GM23338 (cell line): Measurements from ENCODE around the gene TMEM106A. TPM values are rescaled to one million over a fixed set of nuclear protein-coding genes. Genes with fewer than 3 reads are reported as not detected.
"Not testable (repeated sequence)": the region's sequence is repeated elsewhere in the genome, so short reads cannot be mapped to it uniquely, and the experiment has no call there.

Experiments used
- ATAC-seq: fragments of 200-7000 bp; cut with Tn5 transposase; 3 replicates; pipeline ENCODE4 v1.9.1; 2020
- DNase-seq: peaks from one replicate; pipeline ENCODE4 v3.0.0-alpha.2; 2015; ENCODE audit warnings: low spot score
- H2AFZ ChIP-seq: fragments of 200-600 bp; sonication (generic); 2 replicates; pipeline ENCODE4 v1.8.0; 2016; ENCODE audit warnings: antibody characterized with exemption, mild to moderate bottlenecking, moderate library complexity
- H3F3A ChIP-seq: fragments of 200-600 bp; sonication (generic); replicated peaks from 2 replicates; pipeline ENCODE4 v1.8.0; 2017; ENCODE audit warnings: antibody characterized with exemption, mixed run types, low read depth
- H3K27ac ChIP-seq: fragments of 200-600 bp; sonication (generic); 2 replicates; pipeline ENCODE4 v1.6.1; 2016; ENCODE audit warnings: low read depth
- H3K27me3 ChIP-seq: fragments of 200-600 bp; sonication (generic); 2 replicates; pipeline ENCODE4 v1.8.0; 2016; ENCODE audit warnings: mild to moderate bottlenecking, mixed run types, moderate library complexity; ENCODE audit not compliant: insufficient read depth
- H3K36me3 ChIP-seq: fragments of 200-600 bp; sonication (generic); 2 replicates; pipeline ENCODE4 v1.8.0; 2016; ENCODE audit warnings: mild to moderate bottlenecking; ENCODE audit not compliant: insufficient read depth
- H3K4me1 ChIP-seq: fragments of 200-600 bp; sonication (generic); 2 replicates; pipeline ENCODE4 v1.8.0; 2016; ENCODE audit warnings: mild to moderate bottlenecking, moderate library complexity; ENCODE audit not compliant: insufficient read depth
- H3K4me2 ChIP-seq: fragments of 200-600 bp; sonication (generic); 2 replicates; pipeline ENCODE4 v1.7.1; 2017; ENCODE audit warnings: mixed run types
- H3K4me3 ChIP-seq: fragments of 200-600 bp; sonication (generic); 2 replicates; pipeline ENCODE4 v1.6.1; 2016; ENCODE audit warnings: mixed run types
- H3K79me2 ChIP-seq: fragments of 200-600 bp; sonication (generic); replicated peaks from 2 replicates; pipeline ENCODE4 v1.8.0; 2017; ENCODE audit warnings: mild to moderate bottlenecking; ENCODE audit not compliant: insufficient read depth
- H3K9me2 ChIP-seq: fragments of 200-600 bp; sonication (generic); 2 replicates; pipeline ENCODE4 v1.8.0; 2017; ENCODE audit not compliant: insufficient read depth
- H4K20me1 ChIP-seq: fragments of 200-600 bp; sonication (generic); replicated peaks from 2 replicates; pipeline ENCODE4 v1.8.0; 2017; ENCODE audit warnings: mild to moderate bottlenecking; ENCODE audit not compliant: insufficient read depth
- H3K27ac Mint-ChIP-seq: 2 replicates; pipeline ENCODE4 v1.8.0; 2020; ENCODE audit warnings: inconsistent platforms, mild to moderate bottlenecking, moderate library complexity, mixed read lengths
- H3K27me3 Mint-ChIP-seq: 3 replicates; pipeline ENCODE4 v1.8.0; 2022; ENCODE audit warnings: low read depth, mild to moderate bottlenecking, moderate library complexity, mixed read lengths, inconsistent platforms; ENCODE audit not compliant: insufficient read depth, poor library complexity
- H3K36me3 Mint-ChIP-seq: 3 replicates; pipeline ENCODE4 v1.8.0; 2021; ENCODE audit warnings: low read depth, mild to moderate bottlenecking, inconsistent platforms, moderate library complexity, mixed read lengths
- H3K4me1 Mint-ChIP-seq: 3 replicates; pipeline ENCODE4 v1.8.0; 2020; ENCODE audit warnings: mild to moderate bottlenecking, inconsistent platforms, mixed read lengths
- H3K4me3 Mint-ChIP-seq: 3 replicates; pipeline ENCODE4 v1.8.0; 2021; ENCODE audit warnings: moderate library complexity, mild to moderate bottlenecking, inconsistent platforms, mixed read lengths
- H3K9me3 Mint-ChIP-seq: 3 replicates; pipeline ENCODE4 v1.8.0; 2020; ENCODE audit warnings: moderate library complexity, mild to moderate bottlenecking, inconsistent platforms, mixed read lengths
- CREB1 ChIP-seq: fragments of 250-450 bp; sonication (Bioruptor Pico); IDR thresholded peaks from 2 replicates; pipeline ENCODE4 v1.5.0; 2020; ENCODE audit warnings: low read depth, mild to moderate bottlenecking, moderate library complexity
- CTCF ChIP-seq, 2 experiments: fragments of 200-600 bp in 1 of 2; sonication (generic) in 1 of 2; conservative IDR thresholded peaks; 2 replicates each; pipeline versions ENCODE4 v1.5.1 to v1.6.1; 2016 to 2017; ENCODE audit warnings: antibody characterized with exemption in 2 of 2, low read depth in 2 of 2, mild to moderate bottlenecking in 2 of 2, moderate library complexity in 1 of 2
- EZH2 ChIP-seq: fragments of 200-600 bp; sonication (generic); IDR thresholded peaks from one replicate; pipeline ENCODE4 v1.8.0; 2017; ENCODE audit warnings: antibody characterized with exemption, mild to moderate bottlenecking, low read depth; ENCODE audit not compliant: unreplicated experiment
- EZH2phosphoT487 ChIP-seq: fragments of 200-600 bp; sonication (generic); IDR thresholded peaks from one replicate; pipeline ENCODE4 v1.8.1; 2018; ENCODE audit warnings: antibody characterized with exemption; ENCODE audit not compliant: unreplicated experiment
- JUNB ChIP-seq: IDR thresholded peaks from one replicate; pipeline ENCODE4 v1.6.1; 2016; ENCODE audit warnings: antibody characterized with exemption; ENCODE audit not compliant: unreplicated experiment
- NANOG ChIP-seq: IDR thresholded peaks from 2 replicates; pipeline ENCODE4 v1.6.1; 2016; ENCODE audit warnings: antibody characterized with exemption, borderline replicate concordance
- REST ChIP-seq: IDR thresholded peaks from one replicate; pipeline ENCODE4 v1.6.1; 2018; ENCODE audit warnings: antibody characterized with exemption; ENCODE audit not compliant: unreplicated experiment
- STAT1 ChIP-seq: IDR thresholded peaks from one replicate; pipeline ENCODE4 v1.6.1; 2016; ENCODE audit warnings: antibody characterized with exemption; ENCODE audit not compliant: unreplicated experiment
- ZNF114 ChIP-seq: fragments of 250-450 bp; sonication (Bioruptor Pico); IDR thresholded peaks from 2 replicates; pipeline ENCODE4 v1.5.0; 2020; ENCODE audit warnings: mild to moderate bottlenecking, moderate library complexity
- ZNF331 ChIP-seq: fragments of 250-450 bp; sonication (Bioruptor Pico); IDR thresholded peaks from 2 replicates; pipeline ENCODE4 v1.5.0; 2020; ENCODE audit warnings: low read depth, mild to moderate bottlenecking, moderate library complexity
- polyA plus RNA-seq: library from polyadenylated mRNA; unstranded; fragments of >200 nt; fragmentation: Nextera tagmentation; extraction: Ambion mirVana; gene quantifications from 2 replicates; pipeline ENCODE4 v1.2.1, GENCODE V29; 2016
- total RNA-seq: library from RNA; depleted of rRNA; stranded (reverse); fragments of >200 nt; shearing (Covaris generic); gene quantifications from 2 replicates; pipeline ENCODE4 v1.2.3, GENCODE V29; 2014
- TF ChIP-seq, protein P1 (sequence below): IDR thresholded peaks from 2 replicates; pipeline ENCODE4 v1.6.1; 2016; ENCODE audit warnings: antibody characterized with exemption

TMEM106A gene
- total and polyA plus RNA-seq, 2 experiments from 2014 or later = 1.1 to 1.5 TPM

GRCh38 chr17:43200127-43200526 is 11.5 kb upstream of the TMEM106A start:
- no peak overlapping the region for H3K4me3 ChIP-seq
- H3K27me3 ChIP-seq = no peaks in the 10 kb centered on the region
- no peak overlapping the region for H3K27ac Mint-ChIP-seq
- no peaks in the 10 kb centered on the region for H4K20me1 ChIP-seq
- no peak overlapping the region for H3K4me3 Mint-ChIP-seq
- H3K4me1 Mint-ChIP-seq = no peaks in the 10 kb centered on the region
- no peak overlapping the region for H3K27ac ChIP-seq
- peak; percentile 39 for DNase-seq
- no peak overlapping the region for H3K4me2 ChIP-seq
- TF ChIP-seq CREB1 (CRISPR knock-in tag) = no peak
- no peak for TF ChIP-seq STAT1
- TF ChIP-seq CTCF (conservative IDR thresholded peaks at IDR 0.05; ENCODE audit: low read depth in 2 of 2) = 0 out of 4 replicates have a peak, but pooled peaks of 1 of the 2 experiments have one; percentile 1
- H3K9me3 Mint-ChIP-seq = no peaks in the 10 kb centered on the region
- H3K36me3 Mint-ChIP-seq = peaks cover 51% of the 10 kb centered on the region
- H3K9me2 ChIP-seq = no peaks in the 10 kb centered on the region
- no peaks in the 10 kb centered on the region for H3K79me2 ChIP-seq
- H2AFZ ChIP-seq = no peak overlapping the region
- peaks cover 1% of the 10 kb centered on the region for H3K27me3 Mint-ChIP-seq
- no peaks in the 10 kb centered on the region for H3K4me1 ChIP-seq
- H3F3A ChIP-seq = no peaks in the 10 kb centered on the region
- ATAC-seq = no peak
- peaks cover 7% of the 10 kb centered on the region for H3K36me3 ChIP-seq

- H3K36me3 Mint-ChIP-seq = peaks cover 41% of the 10 kb centered on the region
- not testable (repeated sequence) for H3K36me3 ChIP-seq, H3K27ac ChIP-seq
These were observed 8.7 kb upstream of the TMEM106A start for GRCh38 chr17:43203013-43203412.

GRCh38 chr17:43210576-43210975 is 1.1 kb upstream of the TMEM106A start:
- peaks cover 4% of the 10 kb centered on the region for H3K36me3 Mint-ChIP-seq
- Histone ChIP-seq H3K4me1 (peaks cover 16% of the 10 kb centered on the region), H3K4me2 (no peak overlapping the region), H3K27ac (0 out of 2 replicates have a peak overlapping the region, but pooled peaks have one; percentile 10), H3K9me2 (no peaks in the 10 kb centered on the region), H3K4me3 (no peak overlapping the region), H3K79me2 (no peaks in the 10 kb centered on the region), H3K36me3 (0 out of 2 replicates have a peak, but pooled peaks cover 6% of the 10 kb centered on the region), H4K20me1 (no peaks in the 10 kb centered on the region), H3K27me3 (no peaks in the 10 kb centered on the region), H3F3A (0 out of 2 replicates have a peak, but pooled peaks cover 4% of the 10 kb centered on the region), H2AFZ (no peak overlapping the region)
- H3K4me3 Mint-ChIP-seq = peak overlapping the region; percentile 92
- H3K27ac Mint-ChIP-seq = no peak overlapping the region
- peaks cover 5% of the 10 kb centered on the region for H3K27me3 Mint-ChIP-seq
- DNase-seq = no peak
- ATAC-seq = no peak
- H3K4me1 Mint-ChIP-seq = peaks cover 14% of the 10 kb centered on the region
- no peaks in the 10 kb centered on the region; the same call in 2 of the 3 replicates for H3K9me3 Mint-ChIP-seq
- TF ChIP-seq EZH2 = no peak
- TF ChIP-seq REST = no peak
- no peak for TF ChIP-seq CREB1 (CRISPR knock-in tag)
- TF ChIP-seq EZH2phosphoT487 = no peak
- TF ChIP-seq CTCF (conservative IDR thresholded peaks at IDR 0.05; ENCODE audit: low read depth in 2 of 2) = no peak
- TF ChIP-seq ZNF114 = no peak
- TF ChIP-seq STAT1 = no peak
- no peak for TF ChIP-seq JUNB
- TF ChIP-seq, protein P1, sequence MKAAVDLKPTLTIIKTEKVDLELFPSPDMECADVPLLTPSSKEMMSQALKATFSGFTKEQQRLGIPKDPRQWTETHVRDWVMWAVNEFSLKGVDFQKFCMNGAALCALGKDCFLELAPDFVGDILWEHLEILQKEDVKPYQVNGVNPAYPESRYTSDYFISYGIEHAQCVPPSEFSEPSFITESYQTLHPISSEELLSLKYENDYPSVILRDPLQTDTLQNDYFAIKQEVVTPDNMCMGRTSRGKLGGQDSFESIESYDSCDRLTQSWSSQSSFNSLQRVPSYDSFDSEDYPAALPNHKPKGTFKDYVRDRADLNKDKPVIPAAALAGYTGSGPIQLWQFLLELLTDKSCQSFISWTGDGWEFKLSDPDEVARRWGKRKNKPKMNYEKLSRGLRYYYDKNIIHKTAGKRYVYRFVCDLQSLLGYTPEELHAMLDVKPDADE = no peak
- TF ChIP-seq ZNF331 = no peak
- no peak for TF ChIP-seq NANOG

More at GRCh38 chr17:43203013-43203412, 8.7 kb upstream of the TMEM106A start:
- H3K9me2 ChIP-seq, H3K4me3 ChIP-seq, ATAC-seq, H3K79me2 ChIP-seq, H3K9me3 Mint-ChIP-seq, H3K4me1 ChIP-seq, H3K27me3 Mint-ChIP-seq, H4K20me1 ChIP-seq, H3K4me2 ChIP-seq, H3K27me3 ChIP-seq, H3K4me3 Mint-ChIP-seq, H3K27ac Mint-ChIP-seq, H3K4me1 Mint-ChIP-seq, H2AFZ ChIP-seq, H3F3A ChIP-seq, DNase-seq: not testable (repeated sequence)
